Subcutaneous abdominal adipose tissue (tissue), 5 donors: ENCODE data around the gene FEM1B.

ENCODE experiments used
- H3K27ac ChIP-seq: one replicate; pipeline ENCODE4 v1.7.0; 2013; ENCODE audit warnings: low read depth, mild to moderate bottlenecking, inconsistent platforms, low read length, moderate library complexity
- H3K27me3 ChIP-seq, 5 donors: one replicate each; pipeline ENCODE4 v1.7.0; 2013; ENCODE audit warnings: low read length in 5 of 5, inconsistent platforms in 1 of 5; ENCODE audit not compliant: control insufficient read depth in 5 of 5, insufficient read depth in 4 of 5
- H3K36me3 ChIP-seq, 5 donors: one replicate each; pipeline ENCODE4 v1.7.0; 2013; ENCODE audit warnings: low read length in 5 of 5; ENCODE audit not compliant: control insufficient read depth in 5 of 5, insufficient read depth in 5 of 5
- H3K4me1 ChIP-seq, 5 donors: one replicate each; pipeline ENCODE4 v1.7.0; 2013; ENCODE audit warnings: low read length in 5 of 5, mild to moderate bottlenecking in 3 of 5, moderate library complexity in 1 of 5; ENCODE audit not compliant: control insufficient read depth in 5 of 5, insufficient read depth in 5 of 5
- H3K4me3 ChIP-seq, 5 donors: one replicate each; pipeline ENCODE4 v1.7.0; 2013; ENCODE audit warnings: low read length in 5 of 5, low read depth in 1 of 5
- H3K9ac ChIP-seq, 5 donors: one replicate each; pipeline ENCODE4 v1.7.0; 2013; ENCODE audit warnings: low read length in 5 of 5, mild to moderate bottlenecking in 4 of 5, moderate library complexity in 3 of 5
- H3K9me3 ChIP-seq, 5 donors: one replicate each; pipeline ENCODE4 v1.7.0; 2013; ENCODE audit warnings: low read length in 5 of 5; ENCODE audit not compliant: control insufficient read depth in 5 of 5
- donor health status: healthy.
- donor health status: healthy.
- donor health status: healthy.
- donor health status: healthy.
- donor health status: healthy.

Gene FEM1B

GRCh38 chr15:68272721-68273271 lies 4.7 kb upstream of the FEM1B start:
- Histone ChIP-seq H3K4me1 (peaks cover 2 to 28% (median 18%) of the 10 kb centered on the region in 5 donors), H3K9ac (peak overlapping the region in 2 of 5 donors; percentile 9 to 17), H3K36me3 (no peaks in the 10 kb centered on the region), H3K4me3 (no peak overlapping the region), H3K27me3 (no peaks in the 10 kb centered on the region), H3K27ac (no peak overlapping the region), H3K9me3 (no peaks in the 10 kb centered on the region)

GRCh38 chr15:68274201-68274848 lies 3.2 kb upstream of the FEM1B start:
- H3K9me3 ChIP-seq, result no peaks in the 10 kb centered on the region
- peaks cover 4 to 39% (median 30%) of the 10 kb centered on the region in 5 donors for H3K4me1 ChIP-seq

GRCh38 chr15:68275165-68275746 lies 2.3 kb upstream of the FEM1B start:
- H3K4me1 ChIP-seq, result peaks cover 9 to 48% (median 39%) of the 10 kb centered on the region in 5 donors
- H3K27ac ChIP-seq, result peak overlapping the region; percentile 97
- H3K27me3 ChIP-seq, result no peaks in the 10 kb centered on the region
- no peak overlapping the region for H3K4me3 ChIP-seq
- H3K36me3 ChIP-seq, result peaks cover 0 to 2% (median 0%) of the 10 kb centered on the region in 5 donors
- no peak overlapping the region for H3K9ac ChIP-seq
- H3K9me3 ChIP-seq, result no peaks in the 10 kb centered on the region

More at GRCh38 chr15:68274201-68274848, 3.2 kb upstream of the FEM1B start:
- H3K36me3 ChIP-seq, result no peaks in the 10 kb centered on the region
- H3K27ac ChIP-seq, result no peak overlapping the region
- H3K4me3 ChIP-seq, result no peak overlapping the region
- H3K27me3 ChIP-seq, result no peaks in the 10 kb centered on the region
- H3K9ac ChIP-seq, result no peak overlapping the region

GRCh38 chr15:68276668-68277067 lies 877 bp upstream of the FEM1B start:
- peak overlapping the region; percentile 68 to 97 (median 90) for H3K9ac ChIP-seq
- no peaks in the 10 kb centered on the region for H3K27me3 ChIP-seq
- peak overlapping the region; percentile 82 to 98 (median 89) for H3K4me3 ChIP-seq
- peaks cover 14 to 54% (median 52%) of the 10 kb centered on the region in 5 donors for H3K4me1 ChIP-seq
- H3K9me3 ChIP-seq, result no peaks in the 10 kb centered on the region
- H3K36me3 ChIP-seq, result peaks cover 0 to 2% (median 0%) of the 10 kb centered on the region in 5 donors
- H3K27ac ChIP-seq, result peak overlapping the region; percentile 97

GRCh38 chr15:68277131-68277602 lies 378 bp upstream of the FEM1B start:
- no peaks in the 10 kb centered on the region for H3K27me3 ChIP-seq
- peaks cover 14 to 54% (median 52%) of the 10 kb centered on the region in 5 donors for H3K4me1 ChIP-seq
- no peaks in the 10 kb centered on the region for H3K9me3 ChIP-seq
- peak overlapping the region; percentile 68 to 97 (median 90) for H3K9ac ChIP-seq
- peak overlapping the region; percentile 97 for H3K27ac ChIP-seq
- H3K36me3 ChIP-seq, result peaks cover 0 to 2% (median 0%) of the 10 kb centered on the region in 5 donors
- H3K4me3 ChIP-seq, result peak overlapping the region; percentile 82 to 98 (median 89)

GRCh38 chr15:68278345-68278594 lies 725 bp downstream of the FEM1B start:
- H3K27me3 ChIP-seq, result no peaks in the 10 kb centered on the region
- no peaks in the 10 kb centered on the region for H3K9me3 ChIP-seq
- H3K9ac ChIP-seq, result peak overlapping the region; percentile 68 to 97 (median 92)
- H3K27ac ChIP-seq, result peak overlapping the region; percentile 97
- H3K4me1 ChIP-seq, result peaks cover 14 to 55% (median 52%) of the 10 kb centered on the region in 5 donors
- H3K4me3 ChIP-seq, result peak overlapping the region; percentile 82 to 98 (median 97)
- H3K36me3 ChIP-seq, result peaks cover 0 to 2% (median 0%) of the 10 kb centered on the region in 5 donors

GRCh38 chr15:68278595-68279405 lies 1.3 kb downstream of the FEM1B start:
- H3K27me3 ChIP-seq, result no peaks in the 10 kb centered on the region
- peak overlapping the region; percentile 82 to 98 (median 97) for H3K4me3 ChIP-seq
- H3K36me3 ChIP-seq, result peaks cover 0 to 2% (median 0%) of the 10 kb centered on the region in 5 donors
- H3K9ac ChIP-seq, result peak overlapping the region; percentile 68 to 97 (median 92)
- peak overlapping the region; percentile 97 for H3K27ac ChIP-seq
- peaks cover 14 to 55% (median 53%) of the 10 kb centered on the region in 5 donors for H3K4me1 ChIP-seq
- no peaks in the 10 kb centered on the region for H3K9me3 ChIP-seq

- Histone ChIP-seq H3K9ac (peak overlapping the region; percentile 63 to 97 (median 87)), H3K9me3 (no peaks in the 10 kb centered on the region), H3K27ac (peak overlapping the region; percentile 97), H3K27me3 (no peaks in the 10 kb centered on the region), H3K4me3 (peak overlapping the region; percentile 61 to 98 (median 84)), H3K4me1 (peaks cover 14 to 59% (median 53%) of the 10 kb centered on the region in 5 donors), H3K36me3 (peaks cover under 1 to 8% (median 5%) of the 10 kb centered on the region in 5 donors)
Measured at GRCh38 chr15:68279779-68280753, 2.5 kb downstream of the FEM1B start.

- peaks cover 2 to 8% (median 6%) of the 10 kb centered on the region in 5 donors for H3K36me3 ChIP-seq
- H3K9me3 ChIP-seq, result no peaks in the 10 kb centered on the region
- H3K27me3 ChIP-seq, result no peaks in the 10 kb centered on the region
- H3K9ac ChIP-seq, result peak overlapping the region in 4 of 5 donors; percentile 51 to 87 (median 66)
- peak overlapping the region in 3 of 5 donors; percentile 15 to 98 (median 82) for H3K4me3 ChIP-seq
- H3K4me1 ChIP-seq, result peaks cover 14 to 66% (median 57%) of the 10 kb centered on the region in 5 donors
- H3K27ac ChIP-seq, result peak overlapping the region; percentile 97
Measured at GRCh38 chr15:68281008-68281407, 3.5 kb downstream of the FEM1B start.
